WERI-Rb-1 (cell line): Measurements from ENCODE around the gene F11.

Experiments
- DNase-seq: peaks from one replicate; pipeline ENCODE4 v3.0.0-alpha.2; 2020
- H3K27ac ChIP-seq: fragments of 250-450 bp; sonication (Bioruptor Pico); 2 replicates; pipeline ENCODE4 v1.5.1; 2020; ENCODE audit warnings: mild to moderate bottlenecking, moderate library complexity
- H3K27me3 ChIP-seq: fragments of 250-450 bp; sonication (Bioruptor Pico); 2 replicates; pipeline ENCODE4 v1.5.1; 2021; ENCODE audit warnings: mild to moderate bottlenecking, low read depth, moderate library complexity; ENCODE audit not compliant: insufficient read depth, severe bottlenecking
- H3K36me3 ChIP-seq: fragments of 250-450 bp; sonication (Bioruptor Pico); 2 replicates; pipeline ENCODE4 v1.5.1; 2020; ENCODE audit warnings: mild to moderate bottlenecking, moderate library complexity
- H3K4me3 ChIP-seq: 2 replicates; pipeline ENCODE4 v1.5.1; 2011; ENCODE audit warnings: low read depth, mild to moderate bottlenecking, control low read depth, low read length
- H3K9me3 ChIP-seq: fragments of 250-450 bp; sonication (Bioruptor Pico); 2 replicates; pipeline ENCODE4 v1.5.1; 2021; ENCODE audit warnings: mild to moderate bottlenecking, moderate library complexity; ENCODE audit not compliant: severe bottlenecking
- CTCF ChIP-seq: IDR thresholded peaks from 2 replicates; pipeline ENCODE4 v1.5.1; 2011; ENCODE audit warnings: low read depth, mild to moderate bottlenecking, control low read depth, inconsistent platforms, low read length

The F11 gene

GRCh38 chr4:186326391-186326790 is 60.4 kb downstream of the F11 start:
- Histone ChIP-seq H3K4me3 (no peak overlapping the region), H3K36me3 (no peaks in the 10 kb centered on the region), H3K27me3 (peaks cover 91% of the 10 kb centered on the region), H3K27ac (no peak overlapping the region), H3K9me3 (peaks cover 3% of the 10 kb centered on the region)
- TF ChIP-seq CTCF = no peak
- no peak for DNase-seq

GRCh38 chr4:186329372-186329771 is 63.4 kb downstream of the F11 start:
- Histone ChIP-seq H3K9me3 (peaks cover 3% of the 10 kb centered on the region), H3K27ac (no peak overlapping the region), H3K4me3 (no peak overlapping the region), H3K36me3 (no peaks in the 10 kb centered on the region), H3K27me3 (peaks cover 88% of the 10 kb centered on the region)
- TF ChIP-seq CTCF = no peak
- no peak for DNase-seq

GRCh38 chr4:186330368-186330767 is 64.4 kb downstream of the F11 start:
- Histone ChIP-seq H3K27ac (no peak overlapping the region), H3K36me3 (no peaks in the 10 kb centered on the region), H3K27me3 (peaks cover 90% of the 10 kb centered on the region), H3K4me3 (no peak overlapping the region), H3K9me3 (peaks cover 3% of the 10 kb centered on the region)
- no peak for DNase-seq
- TF ChIP-seq CTCF = no peak

- TF ChIP-seq CTCF = no peak
- H3K36me3 ChIP-seq = no peaks in the 10 kb centered on the region
- H3K9me3 ChIP-seq = peaks cover 3% of the 10 kb centered on the region
- H3K27me3 ChIP-seq = peaks cover 93% of the 10 kb centered on the region
- no peak for DNase-seq
- no peak overlapping the region for H3K4me3 ChIP-seq
- no peak overlapping the region for H3K27ac ChIP-seq
Measured at GRCh38 chr4:186335793-186336192, 69.8 kb downstream of the F11 start.
